Ammon's horn (tissue), 1 donor: Measurements from ENCODE around the gene CNEP1R1.

ENCODE experiments used
- DNase-seq: peaks from one replicate; pipeline ENCODE4 v3.0.0-alpha.2; 2016; ENCODE audit warnings: low spot score

Gene CNEP1R1

DNA sequence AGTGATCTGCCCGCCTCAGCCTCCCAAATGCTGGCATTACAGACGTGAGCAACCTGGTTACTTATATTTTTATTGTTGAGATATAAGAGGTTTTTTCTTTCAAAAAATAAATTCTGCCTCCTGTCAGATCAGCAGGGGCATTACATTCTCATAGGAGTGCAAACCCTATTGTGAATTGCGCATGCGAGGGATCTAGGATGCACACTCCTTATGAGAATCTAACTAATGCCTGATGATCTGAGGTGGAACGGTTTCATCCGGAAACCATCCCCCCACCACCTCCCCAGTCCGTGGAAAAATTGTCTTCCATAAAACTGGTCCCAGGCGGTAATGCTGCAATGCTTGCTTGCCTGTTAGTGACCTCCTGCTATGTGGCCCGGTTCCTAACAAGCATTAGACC lies 7.5 kb upstream of the CNEP1R1 start:
- no peak for DNase-seq

- no peak for DNase-seq
Measured at GRCh38 chr16:50021544-50021943, 3.5 kb upstream of the CNEP1R1 start.

GRCh38 chr16:50023641-50024040 lies 1.4 kb upstream of the CNEP1R1 start:
- DNase-seq, result no peak

DNA sequence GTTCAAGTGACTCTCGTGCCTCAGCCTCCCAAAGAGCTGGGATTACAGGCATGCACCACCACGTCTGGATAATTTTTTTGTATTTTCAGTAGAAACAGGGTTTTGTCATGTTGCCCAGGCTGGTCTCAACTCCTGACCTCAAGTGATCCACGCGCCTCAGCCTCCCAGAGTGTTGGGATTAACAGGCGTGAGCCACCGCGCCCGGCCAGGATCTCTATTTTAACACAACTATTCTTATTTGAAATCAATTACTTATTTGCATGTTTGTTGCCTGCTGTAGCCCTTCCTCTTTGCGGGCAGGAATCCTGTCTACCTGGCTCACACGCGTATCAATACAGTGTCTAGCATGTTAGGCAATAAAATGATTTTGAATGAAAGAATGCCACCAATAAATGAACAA lies 818 bp upstream of the CNEP1R1 start:
- no peak for DNase-seq

- DNase-seq, result no peak
Measured at GRCh38 chr16:50025537-50025931, 509 bp downstream of the CNEP1R1 start.

DNA sequence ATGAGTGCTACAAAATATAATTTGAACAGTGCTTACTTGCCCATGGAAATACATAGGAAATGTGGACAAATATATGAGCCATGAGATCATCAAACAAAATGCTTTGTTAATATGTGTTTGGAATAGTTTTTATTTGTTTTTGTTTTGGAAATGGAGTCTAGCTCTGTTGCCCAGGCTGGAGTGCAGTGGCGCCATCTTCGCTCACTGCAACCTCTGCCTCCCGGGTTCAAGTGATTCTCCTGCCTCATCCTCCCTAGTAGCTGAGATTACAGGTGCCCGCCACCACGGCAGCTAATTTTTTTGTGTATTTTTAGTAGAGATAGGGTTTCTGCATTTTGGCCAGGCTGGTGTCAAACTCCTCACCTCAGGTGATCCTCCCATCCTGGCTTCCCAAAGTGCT lies 2.8 kb downstream of the CNEP1R1 start:
- no peak for DNase-seq

DNA sequence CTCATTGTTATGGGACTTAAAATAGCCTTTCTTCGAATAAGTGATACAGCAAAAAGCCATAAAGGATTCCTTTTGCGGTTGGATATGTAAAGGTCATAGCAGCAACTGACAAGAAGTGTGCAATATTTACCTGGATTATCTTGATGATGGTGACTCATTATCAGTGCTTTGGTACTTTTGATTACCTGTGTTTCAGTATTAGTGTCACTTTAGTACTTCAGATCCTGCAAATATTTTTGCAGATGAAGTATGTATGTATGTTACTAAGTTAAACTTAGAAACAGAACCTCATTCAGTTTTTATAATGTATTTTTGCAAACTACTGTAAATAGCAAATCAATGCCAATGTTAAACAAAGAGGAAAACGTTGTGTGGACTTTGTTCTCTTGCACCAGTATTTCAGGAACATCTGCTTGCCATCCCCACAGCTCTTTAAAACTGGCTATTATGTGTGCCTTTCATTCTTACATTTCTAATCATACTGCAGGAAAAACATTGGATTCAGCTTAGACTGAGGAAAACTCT lies 10.5 kb downstream of the CNEP1R1 start:
- DNase-seq, result no peak

DNA sequence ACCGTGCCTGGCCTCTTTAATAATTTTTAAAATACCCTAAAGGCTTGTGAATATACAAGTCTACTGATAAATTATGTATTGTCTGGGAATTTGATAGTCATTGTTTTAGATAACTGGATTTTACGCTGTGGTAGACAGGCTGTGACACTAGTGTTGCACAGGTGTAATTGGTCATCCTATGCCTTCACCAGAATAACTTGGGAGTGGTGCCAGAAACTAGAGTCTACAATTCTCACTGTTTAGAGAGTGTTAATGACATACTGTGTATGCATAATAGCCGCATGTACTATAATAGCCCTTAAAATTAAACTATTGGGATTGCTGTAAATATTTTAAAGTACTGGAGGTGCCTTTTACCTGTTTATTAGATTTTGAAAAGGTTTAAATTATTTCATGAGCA lies 11.4 kb downstream of the CNEP1R1 start:
- no peak for DNase-seq

GRCh38 chr16:50037662-50038220 lies 12.7 kb downstream of the CNEP1R1 start:
- no peak for DNase-seq

DNA sequence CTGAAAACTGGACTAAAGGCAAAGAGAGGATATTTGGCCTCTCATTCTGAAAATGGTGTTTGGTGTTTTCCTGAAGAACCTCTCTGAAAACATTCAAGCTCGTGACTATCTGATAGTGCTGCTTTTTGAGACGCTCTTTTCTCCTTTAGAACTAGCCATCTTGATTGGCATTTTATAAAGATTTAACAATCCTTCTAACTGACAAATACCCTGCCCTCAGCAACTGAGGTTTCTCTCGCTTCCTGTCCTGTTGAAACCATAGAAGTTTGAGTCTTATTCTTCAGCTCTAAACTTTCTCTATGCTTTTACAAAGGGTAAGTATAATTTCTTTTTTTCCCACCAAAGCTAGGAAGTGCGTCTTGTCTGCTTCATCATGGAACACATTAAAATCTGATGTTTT lies 13.3 kb downstream of the CNEP1R1 start:
- DNase-seq, result no peak

DNA sequence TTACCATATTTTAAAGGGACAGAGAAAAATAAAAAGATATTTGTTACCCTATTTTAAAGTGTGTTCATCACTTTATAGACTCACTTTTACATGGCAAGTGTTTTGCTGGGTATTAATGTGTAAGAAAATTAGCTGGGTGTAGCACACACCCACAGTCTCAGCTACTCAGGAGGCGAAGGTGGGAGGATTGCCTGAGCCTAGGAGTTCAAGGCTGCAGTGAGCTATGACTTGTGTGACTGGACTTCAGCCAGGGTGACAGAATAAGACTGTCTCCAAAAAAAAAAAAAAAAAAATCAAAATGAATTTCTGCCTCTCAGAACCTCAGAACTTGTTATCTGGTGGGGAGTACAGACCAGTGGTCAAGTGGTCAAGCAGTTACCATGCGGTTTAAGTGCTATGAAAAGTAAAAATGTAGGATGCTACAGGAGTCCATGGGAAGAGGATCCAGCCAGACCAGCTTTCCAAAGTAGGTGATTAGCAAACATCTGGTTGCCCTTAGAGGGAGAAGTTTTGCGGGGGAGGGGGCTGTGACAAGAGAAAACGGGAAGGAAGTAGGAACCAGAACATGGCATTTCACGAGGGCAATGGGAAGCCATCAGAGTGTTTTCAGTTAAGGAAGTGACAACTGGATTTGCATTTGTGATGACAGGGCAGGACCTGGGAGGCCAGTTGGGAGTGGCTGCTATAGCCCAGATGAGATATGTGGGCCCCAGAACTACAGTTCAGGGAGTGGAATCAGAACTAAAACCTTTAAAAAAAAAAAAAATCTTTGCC lies 13.9 kb downstream of the CNEP1R1 start:
- peak; percentile 70 for DNase-seq

- DNase-seq, result no peak
Measured at GRCh38 chr16:50040018-50040417, 15.0 kb downstream of the CNEP1R1 start.

DNA sequence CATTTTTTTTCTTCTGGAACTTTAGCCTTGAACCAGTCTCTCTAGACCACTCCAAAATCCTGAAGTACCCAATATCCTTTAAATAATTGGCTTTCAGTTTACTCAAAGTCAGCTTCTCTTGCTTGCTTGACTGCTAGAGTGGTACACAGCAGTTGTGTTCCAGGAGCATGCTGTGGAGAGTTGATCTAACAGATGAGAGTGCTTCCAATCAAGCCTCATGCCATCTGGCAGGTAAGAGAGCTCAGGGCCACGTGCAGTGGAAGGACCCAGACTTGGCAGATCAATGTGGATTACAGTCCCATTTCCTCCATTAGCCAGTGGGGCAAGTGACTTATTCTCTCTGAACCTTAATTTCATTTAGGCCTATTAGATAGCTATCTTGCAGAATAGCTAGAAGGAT lies 15.7 kb downstream of the CNEP1R1 start:
- DNase-seq, result no peak

- no peak for DNase-seq
Measured at GRCh38 chr16:50043358-50043757, 18.3 kb downstream of the CNEP1R1 start.

DNA sequence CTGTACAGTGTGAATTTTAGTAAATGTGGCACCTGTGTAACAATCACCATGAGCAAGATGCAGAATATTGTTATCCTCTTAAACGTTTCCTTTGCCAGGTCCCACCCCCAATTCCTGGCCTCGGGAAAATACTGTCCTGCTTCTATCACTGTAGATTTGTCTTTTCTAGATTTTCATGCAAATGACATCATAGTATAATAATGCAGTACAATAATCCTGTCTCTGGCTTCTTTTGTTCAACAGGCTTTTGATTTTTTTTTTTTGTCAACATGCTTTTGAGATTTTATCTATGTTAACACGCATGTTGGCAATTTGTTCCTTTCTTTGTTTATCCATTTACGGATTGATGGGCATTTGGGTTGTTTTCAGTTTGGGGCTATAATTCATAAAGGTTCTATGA lies 20.4 kb downstream of the CNEP1R1 start:
- no peak for DNase-seq

GRCh38 chr16:50046853-50047252 lies 21.8 kb downstream of the CNEP1R1 start:
- no peak for DNase-seq

- DNase-seq, result no peak
Measured at GRCh38 chr16:50047864-50048263, 22.8 kb downstream of the CNEP1R1 start.

DNA sequence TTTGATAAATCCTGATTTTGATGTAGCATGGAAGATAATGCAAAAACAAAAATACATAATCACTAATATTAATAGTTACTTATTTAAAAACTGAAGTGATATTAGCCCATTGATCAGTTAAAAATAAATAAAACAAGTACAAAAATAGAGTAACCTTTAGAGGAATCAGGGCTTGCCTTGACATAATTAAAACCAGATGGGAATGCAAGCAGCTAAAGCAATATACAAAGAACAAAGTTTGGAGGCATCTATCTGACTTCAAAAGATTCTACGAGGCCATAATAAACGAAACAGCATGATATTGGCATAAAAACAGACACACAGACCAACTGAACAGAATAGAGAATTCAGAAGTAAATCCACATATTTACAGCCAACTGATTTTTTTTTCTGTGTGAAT lies 25.8 kb downstream of the CNEP1R1 start:
- no peak for DNase-seq

DNA sequence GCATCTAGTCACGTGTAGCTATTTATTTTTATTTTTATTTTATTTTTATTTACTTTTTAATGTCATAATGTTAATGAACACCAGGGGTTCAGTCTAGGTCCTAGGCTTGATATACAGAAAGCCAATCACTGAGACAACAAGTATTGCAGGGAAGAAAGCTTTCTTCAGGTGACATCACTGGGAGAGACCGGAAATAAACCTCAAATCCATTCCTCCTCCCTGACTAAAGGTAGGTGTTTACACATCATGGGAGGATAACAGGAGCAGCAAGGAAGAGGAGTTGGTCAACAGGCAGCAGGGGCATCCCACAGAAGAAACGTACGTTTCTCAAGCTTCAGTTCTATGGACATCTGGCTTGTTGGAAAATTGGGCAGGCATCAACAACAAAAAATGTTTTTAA lies 31.2 kb downstream of the CNEP1R1 start:
- no peak for DNase-seq

DNA sequence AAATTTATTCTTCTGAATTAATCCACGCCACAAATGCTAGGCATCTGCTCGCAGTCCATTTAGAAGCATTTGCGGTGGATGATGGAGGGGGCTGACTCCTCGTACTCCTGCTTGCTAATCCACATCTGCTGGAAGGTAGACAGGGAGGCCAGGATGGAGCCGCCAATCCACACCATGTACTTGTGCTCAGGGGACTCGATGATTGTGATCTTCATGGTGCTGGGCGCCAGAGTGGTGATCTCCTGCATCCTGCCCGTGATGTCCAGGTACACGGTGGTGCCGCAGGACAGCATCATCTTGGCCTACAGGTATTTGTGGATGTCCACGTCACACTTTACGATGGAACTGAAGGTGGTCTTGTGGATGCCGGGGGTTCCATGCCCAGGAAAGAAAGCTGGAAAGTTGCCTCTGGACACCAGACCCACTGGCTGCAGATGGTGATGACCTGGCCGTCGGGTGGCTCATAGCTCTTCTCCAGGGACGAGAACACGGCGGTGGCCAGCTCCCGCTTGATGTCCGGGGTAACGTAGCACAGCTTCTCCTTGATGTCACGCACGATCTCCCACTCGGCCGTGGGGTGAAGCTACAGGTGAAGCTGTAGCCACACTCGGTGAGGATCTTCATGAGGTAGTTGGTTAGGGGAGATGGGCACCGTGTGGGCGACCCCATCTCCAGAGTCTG lies 33.2 kb downstream of the CNEP1R1 start:
- DNase-seq, result no peak

DNA sequence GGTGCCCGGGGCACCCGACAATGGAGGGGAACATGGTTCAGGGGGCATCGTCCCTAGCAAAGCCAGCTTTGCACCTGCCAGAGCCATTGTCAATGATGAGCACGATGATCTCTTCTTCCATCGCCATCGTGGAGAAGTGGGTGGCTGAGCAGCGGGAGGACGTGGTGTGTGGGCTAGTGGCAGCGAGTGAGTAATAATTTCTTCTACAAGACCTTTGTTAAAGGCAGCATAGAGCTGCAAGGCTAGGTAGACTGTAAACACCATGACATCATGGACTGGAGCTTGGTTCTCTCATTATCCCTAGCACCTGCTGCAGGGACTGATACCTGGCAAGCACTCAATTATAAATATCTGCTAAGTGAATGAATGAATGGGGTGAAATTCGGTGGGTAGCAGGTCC lies 34.1 kb downstream of the CNEP1R1 start:
- DNase-seq, result no peak

DNA sequence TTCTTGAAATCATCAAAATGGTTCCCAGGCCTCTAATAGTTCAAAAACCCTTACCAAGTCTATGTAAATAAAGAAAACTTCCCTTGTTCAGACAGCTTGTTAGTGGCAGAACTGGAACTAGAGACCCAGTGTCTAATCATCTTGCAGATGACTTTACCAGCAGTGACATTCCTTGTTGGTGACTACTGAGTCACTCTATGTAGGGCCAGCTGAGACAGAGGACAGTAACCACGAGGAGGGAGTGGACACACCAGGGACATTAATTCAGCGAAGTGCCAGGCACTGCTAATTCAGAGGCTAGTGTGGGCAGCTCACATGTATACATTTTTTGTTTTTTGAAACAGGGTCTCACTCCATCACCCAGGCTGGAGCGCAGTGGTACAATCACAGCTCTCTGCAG lies 34.6 kb downstream of the CNEP1R1 start:
- no peak for DNase-seq

DNA sequence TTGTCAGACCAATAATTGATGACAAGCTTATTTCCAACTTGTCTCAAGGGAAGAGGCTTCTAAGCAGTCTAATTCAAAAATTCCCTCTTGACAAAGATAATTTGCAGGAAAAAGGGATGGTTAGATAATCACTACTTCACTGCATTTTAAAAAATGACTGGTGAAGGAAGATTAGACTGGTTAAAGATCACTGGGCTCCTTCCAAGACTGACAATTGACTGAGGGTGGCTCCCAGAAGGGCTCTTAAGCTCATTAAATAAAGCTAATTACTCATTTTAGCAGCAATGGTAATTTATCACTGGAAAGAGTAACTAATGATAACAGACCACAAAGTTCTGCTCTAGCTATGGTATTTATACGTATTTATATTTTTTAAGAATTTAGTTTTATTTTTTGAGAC lies 36.3 kb downstream of the CNEP1R1 start:
- DNase-seq, result no peak
